HEK293 (cell line): Measurements from ENCODE around the gene UTS2.

ENCODE experiments used
- CTCF ChIA-PET: fragments of 350-600 bp; formaldehyde crosslinking; extraction: SDS; loops from one replicate; lab custom pipeline; 2021; ENCODE audit warnings: antibody characterized with exemption; lab: Yijun Ruan, JAX
- POLR2A ChIA-PET: fragments of 300-600 bp; formaldehyde crosslinking; extraction: SDS; loops from one replicate; lab custom pipeline; 2020; ENCODE audit warnings: antibody characterized with exemption, inconsistent platforms; lab: Yijun Ruan, JAX
- H3K27ac ChIP-seq: fragments of 200-500 bp; sonication (Bioruptor generic); 2 replicates; pipeline ENCODE4 v1.5.1; 2014; ENCODE audit warnings: low read depth, low read length, control low read depth, inconsistent platforms; ENCODE audit errors: extremely low read depth
- H3K36me3 ChIP-seq, 2 experiments: fragments of 200-500 bp in 1 of 2; sonication (Bioruptor generic) in 1 of 2; 1 replicate in 1 of 2; 2 replicates in 1 of 2; pipeline ENCODE4 v1.5.1; 2014 to 2017; ENCODE audit warnings: inconsistent platforms in 2 of 2, low read length in 2 of 2; ENCODE audit not compliant: control insufficient read depth in 2 of 2, insufficient read depth in 1 of 2
- H3K4me1 ChIP-seq: fragments of 200-500 bp; sonication (Bioruptor generic); 2 replicates; pipeline ENCODE4 v1.5.1; 2014; ENCODE audit warnings: mild to moderate bottlenecking, low read length, inconsistent platforms; ENCODE audit not compliant: control insufficient read depth, insufficient read depth
- H3K4me3 ChIP-seq: 2 replicates; pipeline ENCODE4 v1.5.1; 2011; ENCODE audit warnings: low read depth, mild to moderate bottlenecking, control low read depth, low read length, moderate library complexity
- H3K9me3 ChIP-seq: fragments of 200-500 bp; sonication (Bioruptor generic); 2 replicates; pipeline ENCODE4 v1.5.1; 2014; ENCODE audit warnings: low read depth, low read length, inconsistent platforms; ENCODE audit not compliant: control insufficient read depth, insufficient read depth
- GLIS2 ChIP-seq: fragments of 450-650 bp; formaldehyde crosslinking; IDR thresholded peaks from 2 replicates; pipeline ENCODE4 v1.5.1; 2016; ENCODE audit warnings: missing biosample characterization, missing genetic modification characterization
- KLF8 ChIP-seq: fragments of 450-650 bp; formaldehyde crosslinking; IDR thresholded peaks from 2 replicates; pipeline ENCODE4 v1.5.1; 2016; ENCODE audit warnings: missing biosample characterization, missing genetic modification characterization
- MZF1 ChIP-seq: fragments of 450-650 bp; formaldehyde crosslinking; IDR thresholded peaks from 2 replicates; pipeline ENCODE4 v1.5.1; 2017; ENCODE audit warnings: missing biosample characterization, missing genetic modification characterization, borderline replicate concordance
- SETDB1 ChIP-seq: IDR thresholded peaks from one replicate; pipeline ENCODE4 v1.6.1; 2017; ENCODE audit warnings: mild to moderate bottlenecking, low read length, moderate library complexity, mixed read lengths; ENCODE audit not compliant: insufficient read length
- TCF7L2 ChIP-seq: IDR thresholded peaks from 2 replicates; pipeline ENCODE4 v1.6.1; 2011; ENCODE audit warnings: low read depth, mild to moderate bottlenecking, inconsistent platforms, low read length, moderate library complexity, borderline replicate concordance
- ZBTB1 ChIP-seq: fragments of 450-650 bp; formaldehyde crosslinking; IDR thresholded peaks from 2 replicates; pipeline ENCODE4 v1.5.1; 2016; ENCODE audit warnings: missing biosample characterization, missing genetic modification characterization
- ZBTB21 ChIP-seq: fragments of 450-650 bp; formaldehyde crosslinking; IDR thresholded peaks from 2 replicates; pipeline ENCODE4 v1.5.1; 2017; ENCODE audit warnings: missing biosample characterization, missing genetic modification characterization
- ZIC2 ChIP-seq: fragments of 450-650 bp; formaldehyde crosslinking; IDR thresholded peaks from 2 replicates; pipeline ENCODE4 v1.5.1; 2016; ENCODE audit warnings: missing biosample characterization, missing genetic modification characterization
- ZNF274 ChIP-seq, 2 experiments: fragments of 200-500 bp in 1 of 2; fragments of 450-650 bp in 1 of 2; sonication (Bioruptor generic) in 1 of 2; formaldehyde crosslinking in 1 of 2; IDR thresholded peaks; 2 replicates each; pipeline versions ENCODE4 v1.5.1 to v1.6.1; 2014 to 2016; ENCODE audit warnings: borderline replicate concordance in 1 of 2, inconsistent platforms in 1 of 2, low read length in 1 of 2, missing biosample characterization in 1 of 2, missing genetic modification characterization in 1 of 2
- ZNF423 ChIP-seq: fragments of 450-650 bp; formaldehyde crosslinking; IDR thresholded peaks from 2 replicates; pipeline ENCODE4 v1.5.1; 2016; ENCODE audit warnings: missing biosample characterization, missing genetic modification characterization
- ZNF501 ChIP-seq: fragments of 450-650 bp; formaldehyde crosslinking; IDR thresholded peaks from 2 replicates; pipeline ENCODE4 v1.5.1; 2016; ENCODE audit warnings: missing biosample characterization, missing genetic modification characterization
- ZNF514 ChIP-seq: fragments of 450-650 bp; formaldehyde crosslinking; IDR thresholded peaks from 2 replicates; pipeline ENCODE4 v1.5.1; 2016; ENCODE audit warnings: missing biosample characterization, missing genetic modification characterization
- ZNF530 ChIP-seq: fragments of 450-650 bp; formaldehyde crosslinking; IDR thresholded peaks from 2 replicates; pipeline ENCODE4 v1.5.1; 2016; ENCODE audit warnings: low read depth, missing biosample characterization, missing genetic modification characterization
- ZNF558 ChIP-seq: fragments of 450-650 bp; formaldehyde crosslinking; IDR thresholded peaks from 2 replicates; pipeline ENCODE4 v1.5.1; 2016; ENCODE audit warnings: missing biosample characterization, missing genetic modification characterization
- ZNF626 ChIP-seq: fragments of 450-650 bp; sonication (Bioruptor Pico); formaldehyde crosslinking; IDR thresholded peaks from 2 replicates; pipeline ENCODE4 v1.5.1; 2018; ENCODE audit warnings: missing biosample characterization, missing genetic modification characterization, inconsistent platforms
- TF ChIP-seq, protein P1 (sequence below): fragments of 450-650 bp; formaldehyde crosslinking; IDR thresholded peaks from 2 replicates; pipeline ENCODE4 v1.5.1; 2016; ENCODE audit warnings: missing biosample characterization, missing genetic modification characterization, low read depth
- TF ChIP-seq, protein P2 (sequence below): fragments of 450-650 bp; formaldehyde crosslinking; conservative IDR thresholded peaks from 2 replicates; pipeline ENCODE4 v1.5.1; 2016; ENCODE audit warnings: low read depth, missing biosample characterization, missing genetic modification characterization
- TF ChIP-seq, protein P3 (sequence below): fragments of 450-650 bp; formaldehyde crosslinking; IDR thresholded peaks from 2 replicates; pipeline ENCODE4 v1.5.1; 2016; ENCODE audit warnings: missing biosample characterization, missing genetic modification characterization
- TF ChIP-seq, protein P4 (sequence below): fragments of 450-650 bp; formaldehyde crosslinking; IDR thresholded peaks from 2 replicates; pipeline ENCODE4 v1.5.1; 2016; ENCODE audit warnings: missing biosample characterization, missing genetic modification characterization, low read depth

Gene UTS2

DNA sequence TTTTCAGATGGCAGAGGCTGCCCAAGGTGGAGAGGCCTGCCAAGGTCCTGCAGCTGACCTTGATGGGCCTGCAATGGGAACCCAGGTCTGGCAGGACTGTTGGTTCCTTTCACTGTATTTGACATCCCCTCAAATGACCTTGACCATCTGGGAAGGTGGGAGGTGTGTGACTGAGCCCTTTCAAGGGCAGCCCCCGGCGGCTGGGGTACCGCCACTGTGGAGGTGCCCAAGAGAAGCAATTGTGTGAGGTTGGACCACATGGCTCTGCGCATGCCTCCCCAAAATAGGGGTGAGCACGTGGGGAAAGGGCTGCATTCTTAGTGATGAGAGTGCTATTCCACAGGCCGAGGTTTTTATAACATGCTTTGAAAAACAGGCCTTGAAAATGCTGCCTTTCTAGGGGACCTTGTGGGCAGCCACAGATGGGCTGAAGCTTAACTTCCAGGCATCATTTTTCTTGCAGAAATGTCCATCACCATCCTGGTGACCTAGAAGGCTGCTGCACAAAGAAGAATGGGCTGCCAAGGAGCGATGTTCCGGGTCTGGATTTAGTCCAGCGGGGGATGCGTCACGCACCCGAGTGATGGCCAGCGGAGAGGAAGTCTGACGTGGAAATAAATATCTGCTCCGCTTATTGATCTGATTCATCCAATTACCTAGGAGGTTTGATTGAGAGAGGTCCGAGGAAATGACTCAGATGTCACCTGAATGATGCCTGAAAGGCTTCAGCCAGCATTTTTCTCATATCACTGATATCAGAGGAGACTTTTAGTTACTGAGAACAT lies 16.5 kb upstream of the UTS2 start:
- Histone ChIP-seq H3K4me1 (no peaks in the 10 kb centered on the region), H3K36me3 (no peaks in the 10 kb centered on the region), H3K4me3 (no peak overlapping the region), H3K27ac (no peak overlapping the region), H3K9me3 (no peaks in the 10 kb centered on the region)
- TF ChIP-seq ZNF514 (tag by site-specific recombination) (no peak), KLF8 (tag by site-specific recombination) (no peak), MZF1 (tag by site-specific recombination) (no peak), ZNF530 (tag by site-specific recombination) (no peak), ZBTB21 (no peak), ZNF501 (tag by site-specific recombination) (no peak), ZBTB1 (tag by site-specific recombination) (no peak), ZNF626 (tag by site-specific recombination) (no peak), ZNF558 (tag by site-specific recombination) (no peak), GLIS2 (no peak), ZIC2 (tag by site-specific recombination) (no peak), SETDB1 (no peak), TCF7L2 (no peak), ZNF274 (IDR thresholded peaks at IDR 0.05; ENCODE audit: low read length) (no peak), ZNF274 (tag by site-specific recombination; IDR thresholded peaks at IDR 0.05; ENCODE audit: borderline replicate concordance) (no peak), ZNF423 (tag by site-specific recombination) (no peak)
- TF ChIP-seq, protein P1, sequence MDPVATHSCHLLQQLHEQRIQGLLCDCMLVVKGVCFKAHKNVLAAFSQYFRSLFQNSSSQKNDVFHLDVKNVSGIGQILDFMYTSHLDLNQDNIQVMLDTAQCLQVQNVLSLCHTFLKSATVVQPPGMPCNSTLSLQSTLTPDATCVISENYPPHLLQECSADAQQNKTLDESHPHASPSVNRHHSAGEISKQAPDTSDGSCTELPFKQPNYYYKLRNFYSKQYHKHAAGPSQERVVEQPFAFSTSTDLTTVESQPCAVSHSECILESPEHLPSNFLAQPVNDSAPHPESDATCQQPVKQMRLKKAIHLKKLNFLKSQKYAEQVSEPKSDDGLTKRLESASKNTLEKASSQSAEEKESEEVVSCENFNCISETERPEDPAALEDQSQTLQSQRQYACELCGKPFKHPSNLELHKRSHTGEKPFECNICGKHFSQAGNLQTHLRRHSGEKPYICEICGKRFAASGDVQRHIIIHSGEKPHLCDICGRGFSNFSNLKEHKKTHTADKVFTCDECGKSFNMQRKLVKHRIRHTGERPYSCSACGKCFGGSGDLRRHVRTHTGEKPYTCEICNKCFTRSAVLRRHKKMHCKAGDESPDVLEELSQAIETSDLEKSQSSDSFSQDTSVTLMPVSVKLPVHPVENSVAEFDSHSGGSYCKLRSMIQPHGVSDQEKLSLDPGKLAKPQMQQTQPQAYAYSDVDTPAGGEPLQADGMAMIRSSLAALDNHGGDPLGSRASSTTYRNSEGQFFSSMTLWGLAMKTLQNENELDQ (tag by site-specific recombination), result no peak
- TF ChIP-seq, protein P2, sequence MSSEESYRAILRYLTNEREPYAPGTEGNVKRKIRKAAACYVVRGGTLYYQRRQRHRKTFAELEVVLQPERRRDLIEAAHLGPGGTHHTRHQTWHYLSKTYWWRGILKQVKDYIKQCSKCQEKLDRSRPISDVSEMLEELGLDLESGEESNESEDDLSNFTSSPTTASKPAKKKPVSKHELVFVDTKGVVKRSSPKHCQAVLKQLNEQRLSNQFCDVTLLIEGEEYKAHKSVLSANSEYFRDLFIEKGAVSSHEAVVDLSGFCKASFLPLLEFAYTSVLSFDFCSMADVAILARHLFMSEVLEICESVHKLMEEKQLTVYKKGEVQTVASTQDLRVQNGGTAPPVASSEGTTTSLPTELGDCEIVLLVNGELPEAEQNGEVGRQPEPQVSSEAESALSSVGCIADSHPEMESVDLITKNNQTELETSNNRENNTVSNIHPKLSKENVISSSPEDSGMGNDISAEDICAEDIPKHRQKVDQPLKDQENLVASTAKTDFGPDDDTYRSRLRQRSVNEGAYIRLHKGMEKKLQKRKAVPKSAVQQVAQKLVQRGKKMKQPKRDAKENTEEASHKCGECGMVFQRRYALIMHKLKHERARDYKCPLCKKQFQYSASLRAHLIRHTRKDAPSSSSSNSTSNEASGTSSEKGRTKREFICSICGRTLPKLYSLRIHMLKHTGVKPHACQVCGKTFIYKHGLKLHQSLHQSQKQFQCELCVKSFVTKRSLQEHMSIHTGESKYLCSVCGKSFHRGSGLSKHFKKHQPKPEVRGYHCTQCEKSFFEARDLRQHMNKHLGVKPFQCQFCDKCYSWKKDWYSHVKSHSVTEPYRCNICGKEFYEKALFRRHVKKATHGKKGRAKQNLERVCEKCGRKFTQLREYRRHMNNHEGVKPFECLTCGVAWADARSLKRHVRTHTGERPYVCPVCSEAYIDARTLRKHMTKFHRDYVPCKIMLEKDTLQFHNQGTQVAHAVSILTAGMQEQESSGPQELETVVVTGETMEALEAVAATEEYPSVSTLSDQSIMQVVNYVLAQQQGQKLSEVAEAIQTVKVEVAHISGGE (tag by site-specific recombination), result no peak
- TF ChIP-seq, protein P3, sequence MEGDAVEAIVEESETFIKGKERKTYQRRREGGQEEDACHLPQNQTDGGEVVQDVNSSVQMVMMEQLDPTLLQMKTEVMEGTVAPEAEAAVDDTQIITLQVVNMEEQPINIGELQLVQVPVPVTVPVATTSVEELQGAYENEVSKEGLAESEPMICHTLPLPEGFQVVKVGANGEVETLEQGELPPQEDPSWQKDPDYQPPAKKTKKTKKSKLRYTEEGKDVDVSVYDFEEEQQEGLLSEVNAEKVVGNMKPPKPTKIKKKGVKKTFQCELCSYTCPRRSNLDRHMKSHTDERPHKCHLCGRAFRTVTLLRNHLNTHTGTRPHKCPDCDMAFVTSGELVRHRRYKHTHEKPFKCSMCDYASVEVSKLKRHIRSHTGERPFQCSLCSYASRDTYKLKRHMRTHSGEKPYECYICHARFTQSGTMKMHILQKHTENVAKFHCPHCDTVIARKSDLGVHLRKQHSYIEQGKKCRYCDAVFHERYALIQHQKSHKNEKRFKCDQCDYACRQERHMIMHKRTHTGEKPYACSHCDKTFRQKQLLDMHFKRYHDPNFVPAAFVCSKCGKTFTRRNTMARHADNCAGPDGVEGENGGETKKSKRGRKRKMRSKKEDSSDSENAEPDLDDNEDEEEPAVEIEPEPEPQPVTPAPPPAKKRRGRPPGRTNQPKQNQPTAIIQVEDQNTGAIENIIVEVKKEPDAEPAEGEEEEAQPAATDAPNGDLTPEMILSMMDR, result no peak
- TF ChIP-seq, protein P4, sequence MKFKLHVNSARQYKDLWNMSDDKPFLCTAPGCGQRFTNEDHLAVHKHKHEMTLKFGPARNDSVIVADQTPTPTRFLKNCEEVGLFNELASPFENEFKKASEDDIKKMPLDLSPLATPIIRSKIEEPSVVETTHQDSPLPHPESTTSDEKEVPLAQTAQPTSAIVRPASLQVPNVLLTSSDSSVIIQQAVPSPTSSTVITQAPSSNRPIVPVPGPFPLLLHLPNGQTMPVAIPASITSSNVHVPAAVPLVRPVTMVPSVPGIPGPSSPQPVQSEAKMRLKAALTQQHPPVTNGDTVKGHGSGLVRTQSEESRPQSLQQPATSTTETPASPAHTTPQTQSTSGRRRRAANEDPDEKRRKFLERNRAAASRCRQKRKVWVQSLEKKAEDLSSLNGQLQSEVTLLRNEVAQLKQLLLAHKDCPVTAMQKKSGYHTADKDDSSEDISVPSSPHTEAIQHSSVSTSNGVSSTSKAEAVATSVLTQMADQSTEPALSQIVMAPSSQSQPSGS (tag by site-specific recombination), result no peak
- POLR2A ChIA-PET, result no interaction called here
- CTCF ChIA-PET, result interaction anchor here (0.5 kb wide), 1 partner anchor 9 kb away, joined by 4 read pairs; no protein-coding TSS in a partner anchor
